C4-2B (cell line): Measurements from ENCODE around the gene DPP6.

ENCODE experiments used
- H3K27ac ChIP-seq: fragments of 450-650 bp; 2 replicates; pipeline ENCODE4 v1.5.1; 2017
- ZFX ChIP-seq: fragments of 450-650 bp; IDR thresholded peaks from 2 replicates; pipeline ENCODE4 v1.6.1; 2017
- TF ChIP-seq, protein P1 (sequence below): fragments of 450-650 bp; conservative IDR thresholded peaks from 2 replicates; pipeline ENCODE4 v1.5.1; 2017; ENCODE audit warnings: mild to moderate bottlenecking

The DPP6 gene

DNA sequence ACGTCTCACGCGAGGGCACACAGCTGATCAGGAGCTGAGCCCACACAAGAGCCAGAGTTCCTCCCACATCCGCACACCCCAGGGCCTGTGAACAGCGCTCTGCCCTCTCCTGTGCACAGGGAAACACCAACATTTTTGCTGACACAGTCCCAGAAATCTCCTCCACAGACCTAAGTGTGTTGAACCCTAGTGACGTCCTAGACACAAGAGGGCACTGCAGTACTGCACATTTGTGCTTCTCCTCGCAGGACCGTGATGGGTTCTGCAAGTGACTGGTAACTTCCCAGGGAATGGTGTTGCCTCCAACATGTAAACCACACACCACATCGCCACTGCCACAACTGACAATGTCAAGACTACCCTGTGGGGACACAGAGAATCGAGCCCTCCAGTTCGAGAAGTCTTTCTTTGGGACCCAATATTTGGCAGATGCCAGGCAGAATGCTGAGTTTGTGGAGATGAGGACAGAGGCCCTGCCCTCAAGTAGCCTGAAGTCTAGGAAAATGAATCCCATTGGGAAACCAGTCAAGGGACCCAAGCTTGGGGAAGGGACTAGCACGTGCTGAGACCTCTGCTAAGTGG, 780.5 kb downstream of the DPP6 start:
- TF ChIP-seq ZFX, result no peak
- TF ChIP-seq, protein P1, sequence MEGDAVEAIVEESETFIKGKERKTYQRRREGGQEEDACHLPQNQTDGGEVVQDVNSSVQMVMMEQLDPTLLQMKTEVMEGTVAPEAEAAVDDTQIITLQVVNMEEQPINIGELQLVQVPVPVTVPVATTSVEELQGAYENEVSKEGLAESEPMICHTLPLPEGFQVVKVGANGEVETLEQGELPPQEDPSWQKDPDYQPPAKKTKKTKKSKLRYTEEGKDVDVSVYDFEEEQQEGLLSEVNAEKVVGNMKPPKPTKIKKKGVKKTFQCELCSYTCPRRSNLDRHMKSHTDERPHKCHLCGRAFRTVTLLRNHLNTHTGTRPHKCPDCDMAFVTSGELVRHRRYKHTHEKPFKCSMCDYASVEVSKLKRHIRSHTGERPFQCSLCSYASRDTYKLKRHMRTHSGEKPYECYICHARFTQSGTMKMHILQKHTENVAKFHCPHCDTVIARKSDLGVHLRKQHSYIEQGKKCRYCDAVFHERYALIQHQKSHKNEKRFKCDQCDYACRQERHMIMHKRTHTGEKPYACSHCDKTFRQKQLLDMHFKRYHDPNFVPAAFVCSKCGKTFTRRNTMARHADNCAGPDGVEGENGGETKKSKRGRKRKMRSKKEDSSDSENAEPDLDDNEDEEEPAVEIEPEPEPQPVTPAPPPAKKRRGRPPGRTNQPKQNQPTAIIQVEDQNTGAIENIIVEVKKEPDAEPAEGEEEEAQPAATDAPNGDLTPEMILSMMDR, result peak; percentile 73
- H3K27ac ChIP-seq, result no peak overlapping the region

DNA sequence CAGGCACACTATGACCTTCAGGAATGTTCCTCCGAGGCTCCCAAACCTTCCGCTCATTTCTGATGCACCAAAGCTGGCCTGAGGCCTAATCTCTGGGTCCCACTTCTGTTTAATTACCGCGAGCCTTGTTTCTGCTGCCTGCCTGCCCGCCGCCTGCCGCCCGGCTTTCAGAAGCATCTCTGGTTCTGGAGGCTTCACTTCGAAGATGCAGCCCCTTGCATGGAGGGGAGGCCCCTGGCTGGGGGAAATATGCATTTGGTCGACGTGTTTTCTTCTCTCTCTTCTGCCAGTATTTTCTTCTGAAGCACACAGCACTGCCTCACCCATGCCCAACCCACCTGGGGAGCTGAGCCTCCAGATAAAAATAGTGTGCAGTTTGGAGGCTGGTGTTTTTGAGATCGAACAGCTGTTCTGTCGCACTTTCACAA, 783.8 kb downstream of the DPP6 start:
- no peak overlapping the region for H3K27ac ChIP-seq
- TF ChIP-seq, protein P1, result no peak
- TF ChIP-seq ZFX, result no peak

DNA sequence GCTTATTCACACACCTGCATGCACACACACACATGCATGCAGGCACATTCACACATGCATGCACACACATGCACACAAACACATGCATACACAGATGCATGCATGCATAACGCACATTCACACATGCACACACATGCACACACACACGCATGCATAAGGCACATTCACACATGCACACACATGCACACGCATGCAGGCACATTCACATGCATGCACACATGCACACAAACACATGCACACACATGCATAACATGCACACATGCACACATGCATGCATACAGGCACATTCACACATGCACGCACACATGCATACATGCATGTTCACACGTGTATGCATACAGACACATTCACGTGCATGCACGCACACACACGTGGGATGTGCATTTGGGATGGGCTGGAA, 784.9 kb downstream of the DPP6 start:
- TF ChIP-seq, protein P1, result no peak
- H3K27ac ChIP-seq, result no peak overlapping the region

DNA sequence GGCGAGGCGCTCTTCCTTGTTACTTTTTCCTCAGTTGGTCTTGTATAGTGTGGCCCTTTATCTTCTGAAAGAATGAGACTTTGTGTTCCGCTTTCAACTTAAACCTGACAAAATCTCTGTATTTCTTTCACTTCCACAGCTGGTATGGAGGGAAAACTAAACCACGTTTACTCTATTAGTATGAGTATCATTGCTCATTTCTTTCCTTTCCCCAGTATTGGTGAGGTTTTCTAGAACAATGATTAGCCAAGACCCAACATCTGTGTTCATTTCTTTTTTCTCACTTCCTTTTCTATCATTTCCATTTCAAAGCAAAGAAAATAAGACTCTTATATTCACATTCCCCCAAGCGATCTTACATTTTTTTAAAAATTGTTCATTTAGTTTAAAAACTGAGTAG, 785.4 kb downstream of the DPP6 start:
- TF ChIP-seq ZFX, result no peak
- TF ChIP-seq, protein P1, result no peak

DNA sequence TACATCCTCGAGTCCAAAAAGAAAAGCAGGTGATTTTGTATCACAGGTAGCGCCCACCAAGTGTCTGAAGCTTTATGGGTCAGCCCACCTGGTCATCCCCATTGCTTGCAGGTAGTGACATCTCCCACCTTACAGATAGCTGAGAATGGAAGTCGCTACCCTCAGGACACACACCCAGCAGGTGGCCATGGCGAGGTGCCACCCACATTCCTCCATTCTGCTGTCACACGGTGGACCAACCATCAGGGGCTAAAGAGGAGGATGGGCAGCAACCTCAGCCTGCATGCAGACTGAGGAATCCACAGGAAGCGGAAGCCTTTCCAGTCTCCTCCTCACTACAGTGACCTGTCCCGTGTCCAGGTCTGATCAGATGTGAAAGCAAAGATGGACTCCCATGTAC, 787.9 kb downstream of the DPP6 start:
- H3K27ac ChIP-seq, result no peak overlapping the region
- TF ChIP-seq, protein P1, result no peak
- no peak for TF ChIP-seq ZFX

More for the DNA sequence above, 785.4 kb downstream of the DPP6 start:
- H3K27ac ChIP-seq, result no peak overlapping the region

DNA sequence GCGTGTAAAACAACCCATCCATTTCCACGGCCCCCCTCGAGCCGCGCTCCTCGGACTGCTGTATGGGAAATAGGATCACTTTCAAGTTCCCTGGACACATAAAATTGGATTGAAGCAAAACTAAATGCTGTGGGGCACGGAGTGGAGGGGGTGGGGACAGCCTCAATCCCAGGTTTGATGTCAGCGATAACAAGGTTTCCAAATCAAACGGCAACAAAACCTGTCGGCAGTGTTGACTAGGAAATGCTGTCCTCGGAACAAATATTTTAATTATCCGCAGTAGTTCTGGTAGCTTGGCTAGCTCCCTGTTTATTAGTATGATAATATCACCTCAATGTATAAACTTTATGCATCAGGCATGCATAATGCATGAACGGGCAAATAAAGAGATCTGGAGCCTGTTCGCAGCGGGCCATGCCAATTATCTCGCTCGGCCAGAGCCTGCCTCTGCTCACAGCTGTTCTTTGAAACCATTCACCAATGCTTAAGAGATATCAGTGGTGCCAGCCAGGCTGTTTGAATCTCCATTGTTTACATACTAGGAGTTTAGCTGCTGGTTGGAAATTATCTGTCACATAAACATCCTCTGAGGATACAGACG, 789.6 kb downstream of the DPP6 start:
- TF ChIP-seq, protein P1, result no peak
- no peak for TF ChIP-seq ZFX
- no peak overlapping the region for H3K27ac ChIP-seq

DNA sequence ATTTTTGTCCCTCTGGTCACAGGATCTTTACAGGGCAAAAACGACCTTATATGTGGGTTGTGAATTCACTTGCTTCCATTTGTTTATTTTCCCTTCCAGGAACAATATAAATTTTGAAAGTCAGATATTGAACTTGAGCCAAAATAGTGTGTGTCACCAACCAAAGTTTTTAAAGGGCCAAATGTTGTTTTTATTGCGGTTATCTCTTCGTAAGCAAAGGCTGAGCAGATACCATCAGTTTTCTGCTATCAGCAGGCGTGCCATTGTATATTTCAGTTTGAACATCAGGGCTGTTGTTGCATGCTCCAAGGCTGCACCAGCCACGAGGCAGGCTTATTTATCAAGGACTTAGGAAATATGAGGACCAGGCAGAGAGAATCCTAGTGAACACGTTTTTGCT, 790.4 kb downstream of the DPP6 start:
- TF ChIP-seq, protein P1, result no peak
- TF ChIP-seq ZFX, result no peak
- no peak overlapping the region for H3K27ac ChIP-seq
